CD4-positive, alpha-beta memory T cell (primary cell): ENCODE data around the gene PEPD. TPM values are rescaled to one million over a fixed set of nuclear protein-coding genes. Genes with fewer than 3 reads are reported as not detected.

Experiments
- CTCF ChIA-PET: fragments of 350-600 bp; sonication (Branson Sonifier 250); formaldehyde crosslinking; loops from one replicate; lab custom pipeline; 2021; ENCODE audit warnings: inconsistent platforms; ENCODE audit not compliant: partially characterized antibody; lab: Charles Lee
- POLR2A ChIA-PET: fragments of 350-600 bp; sonication (Branson Sonifier 250); formaldehyde crosslinking; loops from one replicate; lab custom pipeline; 2021; ENCODE audit not compliant: partially characterized antibody; lab: Charles Lee
- DNase-seq, 5 donors: peaks; one replicate each; pipeline versions ENCODE4 v3.0.0 to v3.0.0-alpha.2; 2020 to 2022; ENCODE audit warnings: mixed read lengths in 1 of 5
- H3K27ac ChIP-seq: one replicate; pipeline ENCODE4 v1.7.0; 2013; ENCODE audit warnings: low read depth, low read length
- H3K27me3 ChIP-seq: 2 replicates; pipeline ENCODE4 v1.7.0; 2013; ENCODE audit warnings: mild to moderate bottlenecking, low read length, moderate library complexity; ENCODE audit not compliant: insufficient read depth
- H3K36me3 ChIP-seq: 2 replicates; pipeline ENCODE4 v1.7.0; 2013; ENCODE audit warnings: mild to moderate bottlenecking, low read length, moderate library complexity; ENCODE audit not compliant: insufficient read depth
- H3K4me1 ChIP-seq: 2 replicates; pipeline ENCODE4 v1.7.0; 2013; ENCODE audit warnings: mild to moderate bottlenecking, low read length, moderate library complexity; ENCODE audit not compliant: insufficient read depth
- H3K4me3 ChIP-seq, 2 donors: one replicate each; pipeline ENCODE4 v1.7.0; 2013; ENCODE audit warnings: low read length in 2 of 2, mild to moderate bottlenecking in 1 of 2
- H3K9me3 ChIP-seq, 2 donors: one replicate each; pipeline ENCODE4 v1.7.0; 2013; ENCODE audit warnings: low read length in 2 of 2, control low read depth in 1 of 2; ENCODE audit not compliant: control insufficient read depth in 1 of 2
- H3K27ac Mint-ChIP-seq, 7 donors: one replicate each; pipeline ENCODE4 v1.8.0; 2020 to 2021; ENCODE audit warnings: mixed read lengths in 7 of 7, mild to moderate bottlenecking in 6 of 7, inconsistent platforms in 3 of 7, moderate library complexity in 3 of 7
- H3K27me3 Mint-ChIP-seq, 2 donors: one replicate each; pipeline ENCODE4 v1.8.0; 2020 to 2021; ENCODE audit warnings: mixed read lengths in 2 of 2
- H3K36me3 Mint-ChIP-seq, 2 donors: one replicate each; pipeline ENCODE4 v1.8.0; 2020 to 2021; ENCODE audit warnings: mixed read lengths in 2 of 2, inconsistent platforms in 1 of 2, mild to moderate bottlenecking in 1 of 2
- H3K4me1 Mint-ChIP-seq, 4 donors: one replicate each; pipeline ENCODE4 v1.8.0; 2020 to 2021; ENCODE audit warnings: mixed read lengths in 4 of 4, mild to moderate bottlenecking in 1 of 4
- H3K4me3 Mint-ChIP-seq, 8 donors: one replicate each; pipeline ENCODE4 v1.8.0; 2020 to 2021; ENCODE audit warnings: mixed read lengths in 8 of 8, mild to moderate bottlenecking in 7 of 8, moderate library complexity in 6 of 8, inconsistent platforms in 3 of 8
- H3K9me3 Mint-ChIP-seq, 8 donors: one replicate each; pipeline ENCODE4 v1.8.0; 2020 to 2021; ENCODE audit warnings: mixed read lengths in 8 of 8, mild to moderate bottlenecking in 5 of 8, inconsistent platforms in 3 of 8, moderate library complexity in 1 of 8
- intact Hi-C: fragments of 100-400 bp; cut with micrococcal nuclease; formaldehyde crosslinking; loops from one replicate; pipeline ENCODE4 v1.15.1; 2023
- polyA plus RNA-seq, 2 donors: library from polyadenylated mRNA; unstranded; fragments of 300-500 nt; fragmentation: Illumina TruSeq; gene quantifications; one replicate each; pipeline ENCODE4 v1.2.3, GENCODE V29; 2021
- total RNA-seq, 2 experiments: library from RNA; stranded (reverse); gene quantifications; one replicate each; pipeline ENCODE4 v1.2.3, GENCODE V29; 2021

Gene PEPD
- total and polyA plus RNA-seq, 4 experiments from 2014 or later, result 27.6 to 213 (median 77.8) TPM

DNA sequence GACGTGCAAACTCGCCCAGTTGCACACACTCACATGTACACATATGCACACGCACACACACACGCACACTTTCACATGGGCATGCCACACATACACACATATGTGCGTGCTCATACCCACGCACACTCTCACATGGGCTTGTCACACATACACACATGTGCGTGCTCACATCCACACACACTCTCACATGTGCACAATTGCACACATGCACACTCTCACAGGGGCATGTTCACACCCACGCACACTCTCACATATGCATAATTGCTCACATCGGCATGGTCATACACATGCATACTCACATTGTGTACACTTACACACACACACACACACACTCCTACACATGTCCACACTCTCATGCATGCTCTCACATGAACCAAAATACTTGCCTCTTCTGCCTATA lies 32.8 kb upstream of the PEPD start:
- H3K36me3 Mint-ChIP-seq, result no peaks in the 10 kb centered on the region
- H3K27me3 ChIP-seq, result no peaks in the 10 kb centered on the region
- no peaks in the 10 kb centered on the region for H3K9me3 Mint-ChIP-seq
- H3K27ac Mint-ChIP-seq, result no peak overlapping the region
- H3K4me3 Mint-ChIP-seq, result no peak overlapping the region
- H3K27me3 Mint-ChIP-seq, result peaks cover 0 to 7% of the 10 kb centered on the region in 2 donors
- intact Hi-C loops, result no loop called here
- CTCF ChIA-PET, result no interaction called here
- POLR2A ChIA-PET, result no interaction called here
- no peak overlapping the region for H3K4me3 ChIP-seq
- no peaks in the 10 kb centered on the region for H3K9me3 ChIP-seq
- H3K27ac ChIP-seq, result no peak overlapping the region
- H3K36me3 ChIP-seq, result no peaks in the 10 kb centered on the region
- H3K4me1 Mint-ChIP-seq, result no peaks in the 10 kb centered on the region
- no peaks in the 10 kb centered on the region for H3K4me1 ChIP-seq
- no peak for DNase-seq

DNA sequence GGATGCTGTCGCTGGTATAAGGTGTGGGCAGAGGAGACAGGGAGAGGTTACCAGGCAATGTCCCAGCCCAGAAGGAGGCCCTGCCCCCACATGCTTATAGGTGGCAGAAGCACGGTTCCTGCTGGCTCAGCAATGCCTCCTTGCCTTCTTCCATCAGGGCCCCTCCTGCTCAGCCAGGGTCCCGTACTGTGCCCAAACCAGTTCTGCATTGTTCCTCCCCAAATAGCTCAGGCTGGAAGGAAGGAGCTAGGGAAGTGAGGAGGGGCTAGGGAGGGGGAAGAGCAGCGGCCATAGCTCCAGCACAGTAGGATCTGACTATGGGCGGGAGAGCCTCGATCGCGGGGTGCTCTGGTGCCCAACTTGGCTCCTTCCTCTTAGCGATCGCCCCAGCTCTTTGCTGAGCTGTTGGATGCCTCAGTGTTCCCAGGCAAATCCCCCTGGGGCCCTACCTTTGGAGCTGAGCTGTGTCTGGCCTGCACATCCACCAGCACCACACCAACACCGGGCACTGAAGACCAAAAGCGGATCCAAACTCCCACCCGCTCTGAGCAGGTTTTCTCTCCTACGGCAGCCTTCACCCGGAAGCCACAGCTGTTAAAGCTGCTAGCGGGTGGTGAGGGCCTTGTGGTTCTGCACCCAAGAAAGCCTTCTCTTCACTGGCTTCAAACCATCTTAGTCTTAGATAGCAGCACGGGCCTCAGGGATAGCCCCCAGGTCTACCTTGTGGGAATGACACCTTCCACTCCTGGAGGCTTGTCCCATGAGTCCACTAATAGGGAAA lies 32.1 kb upstream of the PEPD start:
- Histone ChIP-seq H3K36me3 (no peaks in the 10 kb centered on the region), H3K9me3 (no peaks in the 10 kb centered on the region), H3K27me3 (no peaks in the 10 kb centered on the region), H3K27ac (no peak overlapping the region), H3K4me1 (no peaks in the 10 kb centered on the region), H3K4me3 (no peak overlapping the region)
- DNase-seq, result no peak
- intact Hi-C loops, result no loop called here
- Mint-ChIP-seq H3K27ac (no peak overlapping the region), H3K4me3 (no peak overlapping the region), H3K9me3 (no peaks in the 10 kb centered on the region), H3K4me1 (no peaks in the 10 kb centered on the region), H3K36me3 (no peaks in the 10 kb centered on the region), H3K27me3 (peaks cover 0 to 5% of the 10 kb centered on the region in 2 donors)
- ChIA-PET CTCF (no interaction called here), POLR2A (no interaction called here)

DNA sequence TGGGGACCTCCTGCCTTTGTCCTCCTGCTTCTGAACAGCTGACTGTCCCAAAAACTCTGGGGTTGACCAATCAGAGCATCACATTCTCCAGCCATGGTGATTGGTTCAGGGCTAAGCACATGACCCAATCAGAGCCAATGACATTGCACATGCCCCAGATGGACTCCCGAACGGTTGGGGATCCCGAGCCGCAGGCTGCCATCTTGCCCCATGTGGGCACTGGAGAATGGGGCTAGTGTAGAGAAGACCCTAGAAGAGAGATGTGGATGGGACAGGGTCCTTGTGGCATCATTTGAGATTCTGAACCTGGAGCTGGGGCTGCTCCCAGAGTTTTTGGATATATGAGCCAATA lies 31.3 kb upstream of the PEPD start:
- Mint-ChIP-seq H3K27ac (peak overlapping the region in 1 of 7 donors; percentile 51), H3K9me3 (no peaks in the 10 kb centered on the region), H3K4me1 (no peaks in the 10 kb centered on the region), H3K27me3 (peaks cover 0 to 5% of the 10 kb centered on the region in 2 donors), H3K36me3 (no peaks in the 10 kb centered on the region), H3K4me3 (no peak overlapping the region)
- no peaks in the 10 kb centered on the region for H3K4me1 ChIP-seq
- intact Hi-C loops, result no loop called here
- H3K9me3 ChIP-seq, result no peaks in the 10 kb centered on the region
- DNase-seq, result no peak
- no peak overlapping the region for H3K4me3 ChIP-seq
- H3K27ac ChIP-seq, result no peak overlapping the region
- POLR2A ChIA-PET, result no interaction called here
- no peaks in the 10 kb centered on the region for H3K27me3 ChIP-seq
- CTCF ChIA-PET, result no interaction called here
- H3K36me3 ChIP-seq, result no peaks in the 10 kb centered on the region

DNA sequence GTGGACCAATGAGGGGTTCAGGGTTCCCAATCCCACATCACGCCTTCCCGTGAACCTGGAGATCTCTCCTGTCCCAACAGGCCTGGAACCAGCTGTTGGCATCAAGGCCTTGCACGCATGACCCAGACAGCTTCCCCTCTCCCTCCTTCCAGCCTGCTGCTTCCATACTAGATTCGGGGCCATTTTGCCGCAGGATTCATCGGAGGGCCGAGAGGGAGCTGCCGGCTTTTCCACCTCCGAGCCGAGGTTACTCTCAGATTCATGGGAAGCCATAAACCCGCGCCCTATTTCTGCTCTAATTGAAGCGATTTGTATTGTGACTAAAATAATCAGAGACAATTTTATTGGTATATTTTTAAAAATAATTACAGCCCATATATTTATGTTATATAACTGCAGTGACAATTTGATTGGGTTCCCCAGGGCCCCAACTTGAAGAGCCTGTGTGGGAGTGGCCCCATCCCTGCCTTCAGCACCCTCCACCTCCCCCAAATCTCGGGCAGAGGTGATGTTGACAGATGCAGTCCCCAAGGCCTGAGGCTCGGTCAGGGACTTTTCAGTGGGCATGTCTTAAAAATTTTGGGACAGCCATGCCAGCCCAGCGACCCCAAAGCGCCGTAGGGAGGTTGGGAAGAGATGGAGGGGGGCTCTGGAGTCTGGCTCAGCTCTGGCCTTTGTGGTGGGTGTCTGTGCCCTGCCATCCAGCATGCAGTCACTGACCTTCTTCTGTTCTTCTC lies 30.8 kb upstream of the PEPD start:
- ChIA-PET POLR2A (no interaction called here), CTCF (no interaction called here)
- Histone ChIP-seq H3K4me3 (no peak overlapping the region), H3K9me3 (no peaks in the 10 kb centered on the region), H3K27me3 (no peaks in the 10 kb centered on the region), H3K27ac (no peak overlapping the region), H3K36me3 (no peaks in the 10 kb centered on the region), H3K4me1 (no peaks in the 10 kb centered on the region)
- Mint-ChIP-seq H3K4me1 (no peaks in the 10 kb centered on the region), H3K9me3 (no peaks in the 10 kb centered on the region), H3K36me3 (no peaks in the 10 kb centered on the region), H3K27ac (peak overlapping the region in 1 of 7 donors; percentile 51), H3K27me3 (peaks cover 0 to 5% of the 10 kb centered on the region in 2 donors), H3K4me3 (no peak overlapping the region)
- intact Hi-C loops, result no loop called here
- DNase-seq, result no peak

DNA sequence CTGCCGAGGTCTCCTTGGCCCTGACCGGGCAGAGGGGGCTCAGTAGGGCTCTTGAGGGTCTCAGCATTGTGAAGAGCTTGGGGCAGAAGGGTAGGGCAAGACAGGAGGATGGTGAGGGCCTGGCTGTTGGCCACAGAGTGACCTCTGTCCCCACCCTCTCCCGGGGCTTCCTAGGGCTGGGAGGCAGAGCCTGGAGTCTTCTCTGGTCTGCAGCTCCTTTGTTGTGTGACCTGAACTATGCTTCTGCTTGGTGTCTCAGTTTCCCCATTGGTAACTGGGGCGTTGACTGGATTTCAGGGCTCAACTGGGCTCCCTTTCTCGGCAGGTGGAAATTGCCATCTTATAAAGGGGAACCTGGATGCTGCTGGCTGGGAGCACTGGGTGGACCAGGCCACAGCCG lies 30.1 kb upstream of the PEPD start:
- intact Hi-C loops, result no loop called here

DNA sequence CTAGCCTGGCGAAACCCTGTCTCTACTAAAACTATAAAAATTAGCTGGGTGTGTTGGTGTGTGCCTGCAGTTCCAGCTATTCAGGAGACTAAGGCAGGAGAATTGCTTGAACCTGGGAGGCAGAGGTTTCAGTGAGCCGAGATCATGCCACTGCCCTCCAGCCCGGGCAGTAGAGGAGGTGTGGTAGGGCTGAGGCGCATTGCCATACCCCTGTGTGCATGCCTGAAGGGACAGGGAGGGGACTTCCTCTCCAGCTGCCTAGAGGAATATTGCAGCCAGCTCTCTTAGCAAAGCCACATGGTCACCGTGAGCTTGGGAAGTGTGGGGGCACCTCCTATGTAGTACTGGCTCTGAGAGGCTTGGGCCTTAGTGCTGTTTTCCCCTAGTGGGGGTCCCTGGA lies 29.2 kb upstream of the PEPD start:
- H3K27ac ChIP-seq, result no peak overlapping the region
- CTCF ChIA-PET, result no interaction called here
- no peaks in the 10 kb centered on the region for H3K4me1 Mint-ChIP-seq
- no peaks in the 10 kb centered on the region for H3K9me3 Mint-ChIP-seq
- intact Hi-C loops, result no loop called here
- H3K9me3 ChIP-seq, result no peaks in the 10 kb centered on the region
- no peaks in the 10 kb centered on the region for H3K27me3 ChIP-seq
- peaks cover 3 to 5% of the 10 kb centered on the region in 2 donors for H3K27me3 Mint-ChIP-seq
- no peaks in the 10 kb centered on the region for H3K36me3 Mint-ChIP-seq
- no peaks in the 10 kb centered on the region for H3K36me3 ChIP-seq
- H3K4me3 Mint-ChIP-seq, result no peak overlapping the region
- no peaks in the 10 kb centered on the region for H3K4me1 ChIP-seq
- no peak overlapping the region for H3K4me3 ChIP-seq
- POLR2A ChIA-PET, result no interaction called here
- no peak for DNase-seq
- no peak overlapping the region for H3K27ac Mint-ChIP-seq

More for the DNA sequence above, 30.1 kb upstream of the PEPD start:
- H3K36me3 Mint-ChIP-seq, result no peaks in the 10 kb centered on the region
- H3K4me3 Mint-ChIP-seq, result no peak overlapping the region
- no peaks in the 10 kb centered on the region for H3K36me3 ChIP-seq
- H3K4me3 ChIP-seq, result no peak overlapping the region
- no peaks in the 10 kb centered on the region for H3K4me1 ChIP-seq
- peaks cover 3 to 5% of the 10 kb centered on the region in 2 donors for H3K27me3 Mint-ChIP-seq
- no peaks in the 10 kb centered on the region for H3K4me1 Mint-ChIP-seq
- no peak for DNase-seq
- H3K27me3 ChIP-seq, result no peaks in the 10 kb centered on the region
- no peaks in the 10 kb centered on the region for H3K9me3 ChIP-seq
- H3K27ac ChIP-seq, result no peak overlapping the region
- no peaks in the 10 kb centered on the region for H3K9me3 Mint-ChIP-seq
- CTCF ChIA-PET, result no interaction called here
- POLR2A ChIA-PET, result no interaction called here
- H3K27ac Mint-ChIP-seq, result no peak overlapping the region

DNA sequence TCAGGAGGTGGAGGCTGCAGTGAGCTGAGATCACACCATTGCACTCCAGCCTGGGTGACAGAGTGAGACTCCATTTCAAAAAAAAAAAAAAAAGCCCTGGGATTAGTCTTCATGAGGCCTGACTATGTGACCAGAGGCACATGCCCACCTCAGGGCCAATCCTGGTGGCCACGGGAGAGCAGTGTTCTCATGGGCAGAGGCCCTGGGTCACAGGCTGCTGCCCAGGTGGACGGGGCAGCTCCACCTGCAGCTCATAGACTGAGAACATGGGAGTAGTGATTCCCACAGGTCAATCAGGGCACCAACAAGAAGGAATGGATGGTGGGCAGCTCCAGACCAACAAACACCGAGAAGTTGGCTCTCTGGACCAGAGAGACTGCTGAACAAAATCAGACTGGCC lies 26.1 kb upstream of the PEPD start:
- H3K4me3 ChIP-seq, result no peak overlapping the region
- CTCF ChIA-PET, result no interaction called here
- Mint-ChIP-seq H3K36me3 (no peaks in the 10 kb centered on the region), H3K4me1 (no peaks in the 10 kb centered on the region), H3K27me3 (peaks cover 4 to 11% of the 10 kb centered on the region in 2 donors), H3K9me3 (no peaks in the 10 kb centered on the region), H3K27ac (no peak overlapping the region), H3K4me3 (no peak overlapping the region)
- intact Hi-C loops, result no loop called here
- no peaks in the 10 kb centered on the region for H3K4me1 ChIP-seq
- no peaks in the 10 kb centered on the region for H3K27me3 ChIP-seq
- H3K27ac ChIP-seq, result no peak overlapping the region
- H3K36me3 ChIP-seq, result no peaks in the 10 kb centered on the region
- POLR2A ChIA-PET, result no interaction called here
- no peak for DNase-seq
- H3K9me3 ChIP-seq, result no peaks in the 10 kb centered on the region
